SH-SY5Y (cell line): Measurements from ENCODE around the gene LRRC8D.

Experiments used
- GATA2 ChIP-seq: IDR thresholded peaks from 2 replicates; pipeline ENCODE4 v1.6.1; 2011; ENCODE audit warnings: mild to moderate bottlenecking, low read depth, low read length
- GATA3 ChIP-seq: IDR thresholded peaks from 2 replicates; pipeline ENCODE4 v1.6.1; 2011; ENCODE audit warnings: low read depth, mild to moderate bottlenecking, low read length, moderate library complexity

DNA sequence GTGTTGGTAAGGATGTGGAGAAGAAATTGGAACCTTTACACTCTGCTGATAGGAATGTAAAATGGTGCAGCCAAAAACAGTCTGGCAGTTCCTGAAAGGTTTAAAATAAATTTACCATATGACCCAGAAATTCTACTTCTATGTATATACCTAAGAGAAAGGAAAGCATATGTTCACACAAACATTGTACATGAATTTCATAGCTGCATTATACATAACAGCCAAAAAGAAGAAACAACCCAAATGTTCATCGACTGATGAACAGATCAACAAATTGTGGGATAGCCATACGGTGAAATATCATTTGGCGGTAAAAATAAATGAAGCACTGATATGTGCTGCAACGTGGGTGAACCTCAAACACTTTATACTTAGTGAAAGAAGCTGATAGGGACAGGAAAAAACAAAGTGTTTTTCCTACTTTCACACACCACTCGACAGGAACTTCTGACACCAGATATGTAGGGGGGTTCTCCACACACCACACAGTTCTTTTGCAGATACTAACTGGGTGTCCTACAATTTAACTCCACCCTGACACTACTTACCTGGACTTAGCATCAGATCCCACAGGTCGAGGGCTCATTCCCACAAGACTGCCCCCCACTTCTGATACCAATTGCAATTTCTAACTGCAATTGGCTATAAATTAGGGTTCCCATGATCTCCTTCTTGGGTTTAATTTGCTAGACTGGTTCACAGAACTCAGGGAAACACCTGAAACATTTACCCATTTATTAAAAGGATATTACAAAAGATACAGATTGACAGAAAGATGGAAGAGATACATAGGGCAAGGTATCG lies 138.2 kb downstream of the LRRC8D start:
- no peak for TF ChIP-seq GATA2
- no peak for TF ChIP-seq GATA3
